HepG2 (cell line): Measurements from ENCODE around the gene ARHGAP19. TPM values are rescaled to one million over a fixed set of nuclear protein-coding genes. Genes with fewer than 3 reads are reported as not detected.

Experiments used
- CREB1 ChIP-seq, 2 experiments: fragments of 450-650 bp in 1 of 2; IDR thresholded peaks; 2 replicates each; pipeline ENCODE4 v1.6.1; 2016 to 2017; ENCODE audit warnings: control low read depth in 1 of 2, mild to moderate bottlenecking in 1 of 2, missing compliant biosample characterization in 1 of 2, missing genetic modification characterization in 1 of 2
- GMEB1 ChIP-seq: sonication (generic); formaldehyde crosslinking; IDR thresholded peaks from 2 replicates; pipeline ENCODE4 v1.5.1; 2020; ENCODE audit warnings: missing genetic modification reagents, mild to moderate bottlenecking, borderline replicate concordance
- HDAC1 ChIP-seq: sonication (generic); formaldehyde crosslinking; IDR thresholded peaks from 2 replicates; pipeline ENCODE4 v1.5.1; 2020; ENCODE audit warnings: mild to moderate bottlenecking, missing genetic modification reagents
- KDM2A ChIP-seq: sonication (generic); formaldehyde crosslinking; IDR thresholded peaks from 2 replicates; pipeline ENCODE4 v1.4.0; 2020; ENCODE audit warnings: low read depth, missing genetic modification reagents, borderline replicate concordance
- KLF9 ChIP-seq: IDR thresholded peaks from 2 replicates; pipeline ENCODE4 v1.6.1; 2016; ENCODE audit warnings: low read depth
- MED1 ChIP-seq: sonication (generic); formaldehyde crosslinking; IDR thresholded peaks from 2 replicates; pipeline ENCODE4 v1.4.0; 2020; ENCODE audit warnings: missing genetic modification reagents
- PTBP1 ChIP-seq: fragments of 200-400 bp; formaldehyde crosslinking; IDR thresholded peaks from 2 replicates; pipeline ENCODE4 v1.6.1; 2018; ENCODE audit warnings: low read length, low read depth; ENCODE audit not compliant: poor library complexity, severe bottlenecking
- SIN3B ChIP-seq: fragments of 150-350 bp; IDR thresholded peaks from 2 replicates; pipeline ENCODE4 v1.6.1; 2014; ENCODE audit warnings: low read length
- SOX6 ChIP-seq, 2 experiments: fragments of 450-650 bp in 1 of 2; sonication (generic) in 1 of 2; formaldehyde crosslinking in 1 of 2; IDR thresholded peaks; 2 replicates each; pipeline versions ENCODE4 v1.4.0 to v1.6.1; 2017 to 2020; ENCODE audit warnings: antibody characterized with exemption in 1 of 2, mild to moderate bottlenecking in 1 of 2, missing genetic modification reagents in 1 of 2
- ZBTB10 ChIP-seq: sonication (generic); formaldehyde crosslinking; IDR thresholded peaks from 2 replicates; pipeline ENCODE4 v1.4.0; 2020; ENCODE audit warnings: missing genetic modification reagents, borderline replicate concordance
- ZBTB38 ChIP-seq: sonication (generic); formaldehyde crosslinking; IDR thresholded peaks from 2 replicates; pipeline ENCODE4 v1.5.1; 2020; ENCODE audit warnings: mild to moderate bottlenecking, missing genetic modification reagents
- ZGPAT ChIP-seq: IDR thresholded peaks from 2 replicates; pipeline ENCODE4 v1.6.1; 2016; ENCODE audit warnings: mild to moderate bottlenecking
- ZNF556 ChIP-seq: sonication (generic); formaldehyde crosslinking; IDR thresholded peaks from 2 replicates; pipeline ENCODE4 v1.4.0; 2020; ENCODE audit warnings: mild to moderate bottlenecking, missing genetic modification reagents, borderline replicate concordance
- ZNF761 ChIP-seq: sonication (generic); formaldehyde crosslinking; conservative IDR thresholded peaks from 2 replicates; pipeline ENCODE4 v1.4.0; 2020; ENCODE audit warnings: mild to moderate bottlenecking, missing genetic modification reagents
- ZZZ3 ChIP-seq: sonication (generic); formaldehyde crosslinking; IDR thresholded peaks from 2 replicates; pipeline ENCODE4 v1.4.0; 2020; ENCODE audit warnings: missing genetic modification reagents, mild to moderate bottlenecking, borderline replicate concordance
- polyA plus RNA-seq, 8 experiments: library from polyadenylated mRNA; depleted of rRNA in 3 of 8; stranded (reverse) in 7 of 8; unstranded in 1 of 8; fragments of >200 nt; fragmentation: Illumina TruSeq in 4 of 8; extraction: Trizol in 4 of 8; gene quantifications; 2 replicates each; pipeline versions ENCODE4 v1.2.1 to v1.2.3, GENCODE V29; 2011 to 2016; ENCODE audit warnings: low read depth in 4 of 8, missing spikeins in 1 of 8, mixed read lengths in 1 of 8; ENCODE audit not compliant: insufficient read depth in 1 of 8
- total RNA-seq, 5 experiments: library from RNA; depleted of rRNA; stranded (reverse); fragments of >200 nt; fragmentation: Illumina TruSeq; extraction: Trizol; gene quantifications; 2 replicates each; pipeline ENCODE4 v1.2.3, GENCODE V29; 2016; ENCODE audit warnings: low read depth in 1 of 5

ARHGAP19 gene
- total and polyA plus RNA-seq, 2 of the 13 experiments (the other 11 are each of a cell fraction or from before 2014, with no cell fraction given): 7.6 to 10.0 TPM

GRCh38 chr10:97297556-97298222 lies 5.3 kb upstream of the ARHGAP19 start (continued):
- TF ChIP-seq PTBP1 (no peak), SIN3B (no peak), KDM2A (CRISPR knock-in tag) (no peak), HDAC1 (CRISPR knock-in tag) (peak; percentile 65), ZBTB38 (CRISPR knock-in tag) (no peak), GMEB1 (no peak), ZZZ3 (no peak), ZNF556 (CRISPR knock-in tag) (no peak), ZBTB10 (CRISPR knock-in tag) (no peak), MED1 (peak; percentile 25; the same call in 1 of the 2 replicates), ZGPAT (peak; percentile 55; the same call in 1 of the 2 replicates), CREB1 (IDR thresholded peaks at IDR 0.05) (no peak), CREB1 (CRISPR knock-in tag; IDR thresholded peaks at IDR 0.05) (0 out of 2 replicates have a peak, but pooled peaks have one; percentile 20), KLF9 (CRISPR knock-in tag) (no peak), SOX6 (IDR thresholded peaks at IDR 0.05) (no peak), SOX6 (CRISPR knock-in tag; IDR thresholded peaks at IDR 0.05) (peak; percentile 41; the same call in 1 of the 2 replicates), ZNF761 (CRISPR knock-in tag) (no peak)
